Measurements from ENCODE around the gene MRPL50. TPM values are rescaled to one million over a fixed set of nuclear protein-coding genes. Genes with fewer than 3 reads are reported as not detected.

Gene MRPL50
- total and polyA plus RNA-seq, 8 donors: 10.2 to 24.6 (median 21.5) TPM

- ATAC-seq (peak; percentile 72), DNase-seq (peak in 2 of 4 donors; percentile 11 to 43)
- H3K4me1 ChIP-seq: no peaks in the 10 kb centered on the region
- H3K4me3 ChIP-seq: no peak overlapping the region
- intact Hi-C loops (cut with DNase I): no loop called here
- TF ChIP-seq CTCF (IDR thresholded peaks at IDR 0.05): no peak
- no peaks in the 10 kb centered on the region for H3K36me3 ChIP-seq
- peaks cover 0 to 23% of the 10 kb centered on the region in 2 donors for H3K9me3 ChIP-seq
- no peak overlapping the region for H3K27ac ChIP-seq
- no peaks in the 10 kb centered on the region for H3K27me3 ChIP-seq
These were observed 23.2 kb upstream of the MRPL50 start for GRCh38 chr9:101421653-101422065.

GRCh38 chr9:101419863-101420262 is 21.4 kb upstream of the MRPL50 start:
- Histone ChIP-seq H3K9me3 (peaks cover 0 to 38% of the 10 kb centered on the region in 2 donors), H3K27me3 (no peaks in the 10 kb centered on the region), H3K4me1 (no peaks in the 10 kb centered on the region), H3K36me3 (no peaks in the 10 kb centered on the region), H3K27ac (no peak overlapping the region), H3K4me3 (no peak overlapping the region)
- no peak for ATAC-seq
- no peak for DNase-seq
- TF ChIP-seq CTCF (IDR thresholded peaks at IDR 0.05): no peak
- intact Hi-C loops (cut with DNase I): no loop called here

DNA sequence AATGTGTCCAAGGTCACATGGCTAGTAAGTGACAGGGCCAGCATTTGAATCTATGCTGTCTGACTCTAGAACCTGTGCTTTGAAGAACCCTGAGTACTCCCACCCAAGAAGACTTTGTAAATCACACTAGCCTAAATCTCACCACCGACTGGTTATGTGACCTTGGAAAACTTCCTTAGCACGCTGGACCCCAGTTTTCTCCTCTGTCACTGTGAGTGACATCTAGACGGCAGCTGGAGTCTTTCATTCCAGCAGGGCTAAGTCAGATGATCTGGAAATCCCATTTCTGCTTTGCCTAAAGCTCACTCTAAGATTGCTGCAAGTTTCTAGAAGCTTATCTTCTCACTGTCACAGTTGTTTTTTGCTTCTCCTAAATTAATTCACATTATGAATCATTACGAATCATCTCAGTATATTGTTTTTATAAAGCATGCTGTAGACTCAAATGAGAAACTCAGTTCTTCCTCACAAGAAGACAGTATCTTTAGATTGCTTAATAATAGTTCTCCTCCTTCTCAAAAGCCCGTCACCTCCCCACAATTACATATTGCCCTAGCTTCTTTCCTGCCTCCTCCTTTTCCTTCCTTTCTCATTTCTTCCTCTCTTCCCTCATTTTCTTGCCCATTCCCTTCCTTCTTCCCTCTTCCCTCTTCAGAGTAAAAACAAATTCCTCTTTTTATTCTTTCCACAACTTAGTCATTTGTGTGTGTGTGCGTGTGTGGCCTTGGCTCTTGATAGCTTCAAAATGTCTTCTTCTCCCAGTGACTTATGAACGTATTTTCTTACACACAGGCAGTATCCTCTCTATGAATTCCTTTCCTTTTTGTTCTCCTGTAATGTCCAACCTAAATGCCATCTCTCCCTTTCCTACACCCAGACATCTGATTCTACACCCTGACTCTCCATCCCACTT is 20.4 kb upstream of the MRPL50 start:
- DNase-seq (no peak), ATAC-seq (no peak)
- Histone ChIP-seq H3K4me3 (no peak overlapping the region), H3K27me3 (no peaks in the 10 kb centered on the region), H3K4me1 (no peaks in the 10 kb centered on the region), H3K9me3 (peaks cover 0 to 49% of the 10 kb centered on the region in 2 donors), H3K36me3 (no peaks in the 10 kb centered on the region), H3K27ac (no peak overlapping the region)
- intact Hi-C loops (cut with DNase I): no loop called here
- no peak for TF ChIP-seq CTCF (IDR thresholded peaks at IDR 0.05)

DNA sequence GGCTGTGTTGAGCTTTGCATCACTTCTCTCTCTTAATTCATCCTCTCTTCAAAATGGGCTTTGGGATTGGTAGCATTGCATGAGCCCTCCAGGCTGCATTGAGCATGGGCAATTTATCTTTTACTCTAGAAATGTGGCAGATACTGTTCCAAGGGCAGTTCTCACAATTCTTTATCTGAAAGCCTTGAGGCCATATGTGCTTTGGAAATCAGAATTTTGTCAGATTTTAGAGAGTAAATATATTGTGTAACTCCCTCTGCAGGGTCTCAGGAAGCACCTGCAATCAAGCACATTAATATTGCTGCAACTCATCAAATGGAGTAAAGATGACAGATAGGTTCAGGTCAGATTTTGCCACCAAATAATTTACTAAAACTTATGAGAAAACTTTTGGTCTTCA is 19.6 kb upstream of the MRPL50 start:
- ATAC-seq (no peak), DNase-seq (no peak)
- Histone ChIP-seq H3K9me3 (peaks cover 0 to 57% of the 10 kb centered on the region in 2 donors), H3K4me3 (no peak overlapping the region), H3K27ac (no peak overlapping the region), H3K4me1 (no peaks in the 10 kb centered on the region), H3K36me3 (no peaks in the 10 kb centered on the region), H3K27me3 (no peaks in the 10 kb centered on the region)
- TF ChIP-seq CTCF (IDR thresholded peaks at IDR 0.05): no peak
- intact Hi-C loops (cut with DNase I): no loop called here

GRCh38 chr9:101417389-101417788 is 19.0 kb upstream of the MRPL50 start:
- intact Hi-C loops (cut with DNase I): no loop called here
- Histone ChIP-seq H3K4me1 (no peaks in the 10 kb centered on the region), H3K4me3 (no peak overlapping the region), H3K36me3 (no peaks in the 10 kb centered on the region), H3K9me3 (peaks cover 0 to 62% of the 10 kb centered on the region in 2 donors), H3K27ac (no peak overlapping the region), H3K27me3 (no peaks in the 10 kb centered on the region)
- DNase-seq (no peak), ATAC-seq (no peak)
- TF ChIP-seq CTCF (IDR thresholded peaks at IDR 0.05): no peak
